ENCODE measurements around the gene TMEM150C.

DNA sequence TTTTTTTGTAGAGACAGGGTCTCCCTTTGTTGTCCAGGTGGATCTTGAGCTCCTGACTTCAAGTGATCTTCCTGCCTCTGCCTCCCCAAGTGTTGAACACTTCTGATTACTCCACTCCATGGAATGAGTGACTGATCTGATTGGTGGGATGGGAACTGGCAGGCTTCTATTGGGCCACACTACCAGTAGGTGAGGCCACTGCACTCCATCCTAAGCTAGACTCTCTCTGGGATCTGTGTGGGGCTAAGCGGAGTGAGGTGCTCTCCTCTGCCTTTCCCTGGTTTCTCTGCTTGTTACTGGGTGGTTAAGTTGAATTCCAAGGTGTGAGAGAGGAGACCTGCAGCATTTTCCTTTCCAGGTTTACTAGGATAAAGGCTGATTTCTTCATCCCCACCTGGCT, 72.7 kb downstream of the TMEM150C start:
- TF ChIP-seq POLR2A (IDR thresholded peaks at IDR 0.05) = no peak
- TF ChIP-seq, protein P1, sequence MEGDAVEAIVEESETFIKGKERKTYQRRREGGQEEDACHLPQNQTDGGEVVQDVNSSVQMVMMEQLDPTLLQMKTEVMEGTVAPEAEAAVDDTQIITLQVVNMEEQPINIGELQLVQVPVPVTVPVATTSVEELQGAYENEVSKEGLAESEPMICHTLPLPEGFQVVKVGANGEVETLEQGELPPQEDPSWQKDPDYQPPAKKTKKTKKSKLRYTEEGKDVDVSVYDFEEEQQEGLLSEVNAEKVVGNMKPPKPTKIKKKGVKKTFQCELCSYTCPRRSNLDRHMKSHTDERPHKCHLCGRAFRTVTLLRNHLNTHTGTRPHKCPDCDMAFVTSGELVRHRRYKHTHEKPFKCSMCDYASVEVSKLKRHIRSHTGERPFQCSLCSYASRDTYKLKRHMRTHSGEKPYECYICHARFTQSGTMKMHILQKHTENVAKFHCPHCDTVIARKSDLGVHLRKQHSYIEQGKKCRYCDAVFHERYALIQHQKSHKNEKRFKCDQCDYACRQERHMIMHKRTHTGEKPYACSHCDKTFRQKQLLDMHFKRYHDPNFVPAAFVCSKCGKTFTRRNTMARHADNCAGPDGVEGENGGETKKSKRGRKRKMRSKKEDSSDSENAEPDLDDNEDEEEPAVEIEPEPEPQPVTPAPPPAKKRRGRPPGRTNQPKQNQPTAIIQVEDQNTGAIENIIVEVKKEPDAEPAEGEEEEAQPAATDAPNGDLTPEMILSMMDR (IDR thresholded peaks at IDR 0.05) = no peak
- TF ChIP-seq POLR2AphosphoS5 (IDR thresholded peaks at IDR 0.05) = no peak
